Liver (tissue), 9 donors: Measurements from ENCODE around the gene SH3GL3. TPM values are rescaled to one million over a fixed set of nuclear protein-coding genes. Genes with fewer than 3 reads are reported as not detected.

Experiments
- DNase-seq: peaks from one replicate; pipeline ENCODE4 v3.0.0-alpha.2; 2017; ENCODE audit warnings: low spot score
- H3K27ac ChIP-seq, 2 donors: one replicate each; pipeline ENCODE4 v1.7.0; 2013; ENCODE audit warnings: inconsistent platforms in 2 of 2, low read length in 2 of 2, control low read depth in 1 of 2, low read depth in 1 of 2, mild to moderate bottlenecking in 1 of 2
- H3K27me3 ChIP-seq, 4 donors: one replicate each; pipeline versions ENCODE4 v1.6.1 to v1.7.0; 2013; ENCODE audit warnings: low read length in 3 of 4, inconsistent platforms in 1 of 4, mild to moderate bottlenecking in 1 of 4, moderate library complexity in 1 of 4; ENCODE audit not compliant: control insufficient read depth in 4 of 4, insufficient read depth in 4 of 4
- H3K36me3 ChIP-seq, 4 donors: one replicate each; pipeline versions ENCODE4 v1.6.1 to v1.7.0; 2013; ENCODE audit warnings: low read length in 3 of 4, mild to moderate bottlenecking in 3 of 4, low read depth in 1 of 4, moderate library complexity in 1 of 4; ENCODE audit not compliant: control insufficient read depth in 4 of 4, insufficient read depth in 3 of 4
- H3K4me1 ChIP-seq, 4 donors: one replicate each; pipeline versions ENCODE4 v1.6.1 to v1.7.0; 2013; ENCODE audit warnings: low read length in 3 of 4, mild to moderate bottlenecking in 3 of 4, moderate library complexity in 1 of 4; ENCODE audit not compliant: control insufficient read depth in 4 of 4, insufficient read depth in 4 of 4
- H3K4me3 ChIP-seq, 3 donors: one replicate each; pipeline versions ENCODE4 v1.6.1 to v1.7.0; 2013; ENCODE audit warnings: low read length in 3 of 3, control low read depth in 1 of 3, low read depth in 1 of 3, mild to moderate bottlenecking in 1 of 3
- H3K9ac ChIP-seq, 2 donors: one replicate each; pipeline ENCODE4 v1.7.0; 2013; ENCODE audit warnings: low read length in 2 of 2, mild to moderate bottlenecking in 2 of 2, moderate library complexity in 2 of 2, control low read depth in 1 of 2, low read depth in 1 of 2
- H3K9me3 ChIP-seq, 4 donors: one replicate each; pipeline versions ENCODE4 v1.6.1 to v1.7.0; 2013; ENCODE audit warnings: low read length in 3 of 4; ENCODE audit not compliant: control insufficient read depth in 4 of 4
- CTCF ChIP-seq: fragments of 150-350 bp; IDR thresholded peaks from 2 replicates; pipeline ENCODE4 v1.5.1; 2017; ENCODE audit warnings: improper control_type of control experiment, low read depth, low read length; ENCODE audit not compliant: missing input control
- EGR1 ChIP-seq, 2 donors: IDR thresholded peaks; 2 replicates each; pipeline ENCODE4 v1.6.1; 2016 to 2018; ENCODE audit warnings: antibody characterized with exemption in 2 of 2, low read depth in 2 of 2
- FOXA1 ChIP-seq: IDR thresholded peaks from 2 replicates; pipeline ENCODE4 v1.6.1; 2016; ENCODE audit warnings: antibody characterized with exemption
- FOXA2 ChIP-seq: IDR thresholded peaks from 2 replicates; pipeline ENCODE4 v1.6.1; 2016; ENCODE audit warnings: antibody characterized with exemption
- GABPA ChIP-seq, 2 donors: IDR thresholded peaks in 1 of 2; conservative IDR thresholded peaks in 1 of 2; 2 replicates each; pipeline ENCODE4 v1.6.1; 2016; ENCODE audit warnings: antibody characterized with exemption in 2 of 2, mild to moderate bottlenecking in 1 of 2, moderate library complexity in 1 of 2
- HNF4A ChIP-seq, 2 donors: conservative IDR thresholded peaks; 2 replicates each; pipeline ENCODE4 v1.6.1; 2016; ENCODE audit warnings: antibody characterized with exemption in 2 of 2, mild to moderate bottlenecking in 2 of 2
- HNF4G ChIP-seq: IDR thresholded peaks from 2 replicates; pipeline ENCODE4 v1.6.1; 2016; ENCODE audit warnings: antibody characterized with exemption
- JUND ChIP-seq, 2 donors: IDR thresholded peaks; 2 replicates each; pipeline ENCODE4 v1.6.1; 2016; ENCODE audit warnings: antibody characterized with exemption in 2 of 2
- MAX ChIP-seq: IDR thresholded peaks from 2 replicates; pipeline ENCODE4 v1.6.1; 2016; ENCODE audit warnings: antibody characterized with exemption
- NR2F2 ChIP-seq: IDR thresholded peaks from 2 replicates; pipeline ENCODE4 v1.6.1; 2016; ENCODE audit warnings: antibody characterized with exemption
- RAD21 ChIP-seq, 2 donors: IDR thresholded peaks; 2 replicates each; pipeline ENCODE4 v1.6.1; 2016; ENCODE audit warnings: antibody characterized with exemption in 2 of 2, mild to moderate bottlenecking in 2 of 2
- REST ChIP-seq: IDR thresholded peaks from 2 replicates; pipeline ENCODE4 v1.6.1; 2016; ENCODE audit warnings: antibody characterized with exemption, mild to moderate bottlenecking
- RXRA ChIP-seq, 2 donors: IDR thresholded peaks; 2 replicates each; pipeline ENCODE4 v1.6.1; 2017 to 2018; ENCODE audit warnings: antibody characterized with exemption in 2 of 2, mild to moderate bottlenecking in 1 of 2
- SP1 ChIP-seq: IDR thresholded peaks from 2 replicates; pipeline ENCODE4 v1.6.1; 2018; ENCODE audit warnings: antibody characterized with exemption, mild to moderate bottlenecking
- TAF1 ChIP-seq: conservative IDR thresholded peaks from 2 replicates; pipeline ENCODE4 v1.6.1; 2016; ENCODE audit warnings: antibody characterized with exemption, mild to moderate bottlenecking
- YY1 ChIP-seq: IDR thresholded peaks from 2 replicates; pipeline ENCODE4 v1.6.1; 2016; ENCODE audit warnings: antibody characterized with exemption, mild to moderate bottlenecking
- ZBTB33 ChIP-seq: IDR thresholded peaks from 2 replicates; pipeline ENCODE4 v1.6.1; 2016; ENCODE audit warnings: antibody characterized with exemption
- WGBS: extraction: QIAGEN DNeasy Blood & Tissue Kit; methylation state at CpG from one replicate; pipeline ENCODE4 v1.1.7; 2013; 5-methylcytosine and 5-hydroxymethylcytosine counted together
- polyA plus RNA-seq, 2 donors: library from polyadenylated mRNA; stranded (reverse) in 1 of 2; unstranded in 1 of 2; fragments of 200-250 nt in 1 of 2; fragments of >200 nt in 1 of 2; fragmentation: Nextera tagmentation in 1 of 2; extraction: Ambion mirVana in 1 of 2; gene quantifications; one replicate each; pipeline versions ENCODE4 v1.2.1 to v1.2.3, GENCODE V29; 2013 to 2015
- total RNA-seq, 2 donors: library from RNA; depleted of rRNA; stranded (reverse); fragments of >200 nt; gene quantifications; one replicate each; pipeline ENCODE4 v1.2.3, GENCODE V29; 2014
- donor health status: healthy.
- donor health status: healthy.
- donor health status: healthy.
- donor health status: healthy.
- donor health status: healthy.

The SH3GL3 gene
- total and polyA plus RNA-seq, 4 donors = 0.23 TPM; not detected in 3

GRCh38 chr15:83644439-83644838 lies 197.3 kb downstream of the SH3GL3 start:
- peaks cover 0 to 1% (median 0%) of the 10 kb centered on the region in 4 donors for H3K4me1 ChIP-seq
- H3K27ac ChIP-seq = no peak overlapping the region
- H3K27me3 ChIP-seq = no peaks in the 10 kb centered on the region
- no peak for DNase-seq
- TF ChIP-seq REST (no peak), YY1 (no peak), GABPA (IDR thresholded peaks at IDR 0.05 in 1 of 2, conservative IDR thresholded peaks at IDR 0.05 in 1 of 2) (no peak), JUND (IDR thresholded peaks at IDR 0.05) (no peak), RAD21 (IDR thresholded peaks at IDR 0.05) (no peak)
- 93% methylated on average over 1 of the region's 1 CpG for WGBS
- H3K4me3 ChIP-seq = no peak overlapping the region
- H3K36me3 ChIP-seq = no peaks in the 10 kb centered on the region
- no peak overlapping the region for H3K9ac ChIP-seq
- peaks cover 0 to 5% (median 4%) of the 10 kb centered on the region in 4 donors for H3K9me3 ChIP-seq

GRCh38 chr15:83650831-83651230 lies 203.7 kb downstream of the SH3GL3 start:
- Histone ChIP-seq H3K27ac (no peak overlapping the region), H3K9me3 (no peaks in the 10 kb centered on the region), H3K27me3 (no peaks in the 10 kb centered on the region), H3K4me3 (no peak overlapping the region), H3K4me1 (peaks cover 3 to 11% (median 10%) of the 10 kb centered on the region in 4 donors), H3K36me3 (no peaks in the 10 kb centered on the region), H3K9ac (no peak overlapping the region)
- WGBS = 88% methylated on average over 2 of the region's 2 CpGs
- no peak for DNase-seq
- TF ChIP-seq NR2F2 (no peak), FOXA1 (no peak), JUND (IDR thresholded peaks at IDR 0.05) (no peak), FOXA2 (no peak), SP1 (no peak), RAD21 (IDR thresholded peaks at IDR 0.05) (no peak)

- H3K9ac ChIP-seq = no peak overlapping the region
- no peaks in the 10 kb centered on the region for H3K36me3 ChIP-seq
- no peak overlapping the region for H3K4me3 ChIP-seq
- peaks cover 3 to 18% (median 17%) of the 10 kb centered on the region in 4 donors for H3K4me1 ChIP-seq
- no peak for DNase-seq
- no peaks in the 10 kb centered on the region for H3K27me3 ChIP-seq
- no peaks in the 10 kb centered on the region for H3K9me3 ChIP-seq
- no peak overlapping the region for H3K27ac ChIP-seq
- WGBS = 92% methylated on average over 6 of the region's 6 CpGs
- TF ChIP-seq RAD21 (IDR thresholded peaks at IDR 0.05) = no peak
- TF ChIP-seq NR2F2 = no peak
- TF ChIP-seq FOXA1 = no peak
- TF ChIP-seq YY1 = no peak
- TF ChIP-seq HNF4G = no peak
- TF ChIP-seq FOXA2 = no peak
- no peak for TF ChIP-seq RXRA (IDR thresholded peaks at IDR 0.05)
- TF ChIP-seq GABPA (IDR thresholded peaks at IDR 0.05 in 1 of 2, conservative IDR thresholded peaks at IDR 0.05 in 1 of 2) = no peak
- TF ChIP-seq CTCF = no peak
- TF ChIP-seq JUND (IDR thresholded peaks at IDR 0.05) = no peak
- no peak for TF ChIP-seq EGR1 (IDR thresholded peaks at IDR 0.05; ENCODE audit: low read depth in 2 of 2)
- TF ChIP-seq MAX = no peak
- TF ChIP-seq HNF4A (conservative IDR thresholded peaks at IDR 0.05) = no peak
- no peak for TF ChIP-seq SP1
- TF ChIP-seq ZBTB33 = no peak
- no peak for TF ChIP-seq REST
- no peak for TF ChIP-seq TAF1
Measured at GRCh38 chr15:83651541-83651940, 204.4 kb downstream of the SH3GL3 start.
